TTC549 (cell line): Measurements from ENCODE around the gene PRKACA.
"Not testable (repeated sequence)": the region's sequence is repeated elsewhere in the genome, so short reads cannot be mapped to it uniquely, and the experiment has no call there.

ENCODE experiments used
- FAIRE-seq: peaks from 2 replicates; lab custom pipeline; 2012; peaks lifted over from hg19 to GRCh38; lab: Jason Lieb, UNC

Gene PRKACA

GRCh38 chr19:14066134-14066533 is 51.4 kb downstream of the PRKACA start:
- FAIRE-seq = no peak

- FAIRE-seq = no peak
These were observed 54.5 kb downstream of the PRKACA start for GRCh38 chr19:14063105-14063504.

GRCh38 chr19:14062558-14062855 is 55.1 kb downstream of the PRKACA start:
- FAIRE-seq = no peak

GRCh38 chr19:14061751-14062557 is 55.6 kb downstream of the PRKACA start, which contains the start of gene PALM3:
Gene PALM3 (minus strand): TSS chr19:14062076. CDS start chr19:14061980, 96 bp downstream.
- no peak for FAIRE-seq

GRCh38 chr19:14061081-14061749 is 56.3 kb downstream of the PRKACA start:
- no peak for FAIRE-seq

GRCh38 chr19:14059652-14060155 is 57.9 kb downstream of the PRKACA start:
- FAIRE-seq = no peak

- no peak for FAIRE-seq
These were observed 58.5 kb downstream of the PRKACA start for GRCh38 chr19:14059093-14059480.

GRCh38 chr19:14058182-14059092 is 59.1 kb downstream of the PRKACA start:
- FAIRE-seq = no peak

- no peak for FAIRE-seq
These were observed 60.7 kb downstream of the PRKACA start for GRCh38 chr19:14056741-14057356.

- no peak for FAIRE-seq
These were observed 61.4 kb downstream of the PRKACA start for GRCh38 chr19:14056069-14056666.

GRCh38 chr19:14055396-14055795 is 62.2 kb downstream of the PRKACA start:
- FAIRE-seq = no peak

GRCh38 chr19:14054721-14055120 is 62.8 kb downstream of the PRKACA start:
- FAIRE-seq = no peak

- FAIRE-seq = no peak
These were observed 63.5 kb downstream of the PRKACA start for GRCh38 chr19:14054099-14054498.

- no peak for FAIRE-seq
These were observed 64.1 kb downstream of the PRKACA start for GRCh38 chr19:14053500-14053899.

GRCh38 chr19:14053032-14053431 is 64.5 kb downstream of the PRKACA start:
- FAIRE-seq = no peak

- no peak for FAIRE-seq
These were observed 65.1 kb downstream of the PRKACA start for GRCh38 chr19:14052470-14052869.

- no peak for FAIRE-seq
These were observed 65.6 kb downstream of the PRKACA start for GRCh38 chr19:14051980-14052379.

- not testable (repeated sequence) for FAIRE-seq
These were observed 66.6 kb downstream of the PRKACA start for GRCh38 chr19:14050961-14051360.

GRCh38 chr19:14050512-14050911 is 67.0 kb downstream of the PRKACA start:
- no peak for FAIRE-seq

- FAIRE-seq = no peak
These were observed 69.0 kb downstream of the PRKACA start for GRCh38 chr19:14048443-14049153.

- FAIRE-seq = not testable (repeated sequence)
These were observed 69.7 kb downstream of the PRKACA start for GRCh38 chr19:14047866-14048265.
